Liver (tissue), 3 donors: Measurements from ENCODE around the gene FOXRED2.

ENCODE experiments used
- EGR1 ChIP-seq, 2 donors: IDR thresholded peaks; 2 replicates each; pipeline ENCODE4 v1.6.1; 2016 to 2018; ENCODE audit warnings: antibody characterized with exemption in 2 of 2, low read depth in 2 of 2
- HNF4A ChIP-seq, 2 donors: conservative IDR thresholded peaks; 2 replicates each; pipeline ENCODE4 v1.6.1; 2016; ENCODE audit warnings: antibody characterized with exemption in 2 of 2, mild to moderate bottlenecking in 2 of 2
- JUND ChIP-seq, 2 donors: IDR thresholded peaks; 2 replicates each; pipeline ENCODE4 v1.6.1; 2016; ENCODE audit warnings: antibody characterized with exemption in 2 of 2
- SP1 ChIP-seq: IDR thresholded peaks from 2 replicates; pipeline ENCODE4 v1.6.1; 2018; ENCODE audit warnings: antibody characterized with exemption, mild to moderate bottlenecking
- TAF1 ChIP-seq: conservative IDR thresholded peaks from 2 replicates; pipeline ENCODE4 v1.6.1; 2016; ENCODE audit warnings: antibody characterized with exemption, mild to moderate bottlenecking
- TF ChIP-seq, protein P1 (sequence below): fragments of 150-350 bp; IDR thresholded peaks from 2 replicates; pipeline ENCODE4 v1.5.1; 2017; ENCODE audit warnings: improper control_type of control experiment, low read depth, low read length; ENCODE audit not compliant: missing input control
- TF ChIP-seq, protein P2 (sequence below): IDR thresholded peaks from 2 replicates; pipeline ENCODE4 v1.6.1; 2016; ENCODE audit warnings: antibody characterized with exemption
- TF ChIP-seq, protein P3 (sequence below): IDR thresholded peaks from 2 replicates; pipeline ENCODE4 v1.6.1; 2016; ENCODE audit warnings: antibody characterized with exemption, mild to moderate bottlenecking
- donor health status: healthy.
- donor health status: healthy.

GRCh38 chr22:36481393-36482168 is 25.3 kb downstream of the FOXRED2 start, which contains the start of gene TXN2:
- TF ChIP-seq HNF4A (conservative IDR thresholded peaks at IDR 0.05) (peak in 1 of 2 donors; percentile 4), EGR1 (IDR thresholded peaks at IDR 0.05; ENCODE audit: low read depth in 2 of 2) (peak in 1 of 2 donors; percentile 43), SP1 (peak; percentile 54), JUND (IDR thresholded peaks at IDR 0.05) (peak in 1 of 2 donors; percentile 16), TAF1 (peak; percentile 95)
- TF ChIP-seq, protein P1, sequence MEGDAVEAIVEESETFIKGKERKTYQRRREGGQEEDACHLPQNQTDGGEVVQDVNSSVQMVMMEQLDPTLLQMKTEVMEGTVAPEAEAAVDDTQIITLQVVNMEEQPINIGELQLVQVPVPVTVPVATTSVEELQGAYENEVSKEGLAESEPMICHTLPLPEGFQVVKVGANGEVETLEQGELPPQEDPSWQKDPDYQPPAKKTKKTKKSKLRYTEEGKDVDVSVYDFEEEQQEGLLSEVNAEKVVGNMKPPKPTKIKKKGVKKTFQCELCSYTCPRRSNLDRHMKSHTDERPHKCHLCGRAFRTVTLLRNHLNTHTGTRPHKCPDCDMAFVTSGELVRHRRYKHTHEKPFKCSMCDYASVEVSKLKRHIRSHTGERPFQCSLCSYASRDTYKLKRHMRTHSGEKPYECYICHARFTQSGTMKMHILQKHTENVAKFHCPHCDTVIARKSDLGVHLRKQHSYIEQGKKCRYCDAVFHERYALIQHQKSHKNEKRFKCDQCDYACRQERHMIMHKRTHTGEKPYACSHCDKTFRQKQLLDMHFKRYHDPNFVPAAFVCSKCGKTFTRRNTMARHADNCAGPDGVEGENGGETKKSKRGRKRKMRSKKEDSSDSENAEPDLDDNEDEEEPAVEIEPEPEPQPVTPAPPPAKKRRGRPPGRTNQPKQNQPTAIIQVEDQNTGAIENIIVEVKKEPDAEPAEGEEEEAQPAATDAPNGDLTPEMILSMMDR, result no peak
- TF ChIP-seq, protein P2, sequence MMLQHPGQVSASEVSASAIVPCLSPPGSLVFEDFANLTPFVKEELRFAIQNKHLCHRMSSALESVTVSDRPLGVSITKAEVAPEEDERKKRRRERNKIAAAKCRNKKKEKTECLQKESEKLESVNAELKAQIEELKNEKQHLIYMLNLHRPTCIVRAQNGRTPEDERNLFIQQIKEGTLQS, result no peak
- TF ChIP-seq, protein P3, sequence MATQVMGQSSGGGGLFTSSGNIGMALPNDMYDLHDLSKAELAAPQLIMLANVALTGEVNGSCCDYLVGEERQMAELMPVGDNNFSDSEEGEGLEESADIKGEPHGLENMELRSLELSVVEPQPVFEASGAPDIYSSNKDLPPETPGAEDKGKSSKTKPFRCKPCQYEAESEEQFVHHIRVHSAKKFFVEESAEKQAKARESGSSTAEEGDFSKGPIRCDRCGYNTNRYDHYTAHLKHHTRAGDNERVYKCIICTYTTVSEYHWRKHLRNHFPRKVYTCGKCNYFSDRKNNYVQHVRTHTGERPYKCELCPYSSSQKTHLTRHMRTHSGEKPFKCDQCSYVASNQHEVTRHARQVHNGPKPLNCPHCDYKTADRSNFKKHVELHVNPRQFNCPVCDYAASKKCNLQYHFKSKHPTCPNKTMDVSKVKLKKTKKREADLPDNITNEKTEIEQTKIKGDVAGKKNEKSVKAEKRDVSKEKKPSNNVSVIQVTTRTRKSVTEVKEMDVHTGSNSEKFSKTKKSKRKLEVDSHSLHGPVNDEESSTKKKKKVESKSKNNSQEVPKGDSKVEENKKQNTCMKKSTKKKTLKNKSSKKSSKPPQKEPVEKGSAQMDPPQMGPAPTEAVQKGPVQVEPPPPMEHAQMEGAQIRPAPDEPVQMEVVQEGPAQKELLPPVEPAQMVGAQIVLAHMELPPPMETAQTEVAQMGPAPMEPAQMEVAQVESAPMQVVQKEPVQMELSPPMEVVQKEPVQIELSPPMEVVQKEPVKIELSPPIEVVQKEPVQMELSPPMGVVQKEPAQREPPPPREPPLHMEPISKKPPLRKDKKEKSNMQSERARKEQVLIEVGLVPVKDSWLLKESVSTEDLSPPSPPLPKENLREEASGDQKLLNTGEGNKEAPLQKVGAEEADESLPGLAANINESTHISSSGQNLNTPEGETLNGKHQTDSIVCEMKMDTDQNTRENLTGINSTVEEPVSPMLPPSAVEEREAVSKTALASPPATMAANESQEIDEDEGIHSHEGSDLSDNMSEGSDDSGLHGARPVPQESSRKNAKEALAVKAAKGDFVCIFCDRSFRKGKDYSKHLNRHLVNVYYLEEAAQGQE, result peak; percentile 35
